C4-2B (cell line): ENCODE results near the gene ARSB.

Experiments used
- H3K27ac ChIP-seq: fragments of 450-650 bp; 2 replicates; pipeline ENCODE4 v1.5.1; 2017
- CTCF ChIP-seq: fragments of 450-650 bp; conservative IDR thresholded peaks from 2 replicates; pipeline ENCODE4 v1.5.1; 2017; ENCODE audit warnings: mild to moderate bottlenecking
- ZFX ChIP-seq: fragments of 450-650 bp; IDR thresholded peaks from 2 replicates; pipeline ENCODE4 v1.6.1; 2017

The ARSB gene

GRCh38 chr5:79023348-79023747 is 38.2 kb upstream of the ARSB start:
- TF ChIP-seq CTCF: no peak
- no peak for TF ChIP-seq ZFX
- H3K27ac ChIP-seq: no peak overlapping the region

GRCh38 chr5:79022771-79023170 is 37.7 kb upstream of the ARSB start:
- H3K27ac ChIP-seq: no peak overlapping the region
- TF ChIP-seq ZFX (no peak), CTCF (no peak)

GRCh38 chr5:79021753-79022152 is 36.6 kb upstream of the ARSB start:
- no peak for TF ChIP-seq CTCF
- TF ChIP-seq ZFX: no peak
- no peak overlapping the region for H3K27ac ChIP-seq

GRCh38 chr5:79020861-79021561 is 35.9 kb upstream of the ARSB start:
- H3K27ac ChIP-seq: no peak overlapping the region
- TF ChIP-seq CTCF (peak; percentile 97), ZFX (no peak)

- TF ChIP-seq ZFX: no peak
- TF ChIP-seq CTCF: no peak
- H3K27ac ChIP-seq: no peak overlapping the region
These were observed 29.5 kb upstream of the ARSB start for GRCh38 chr5:79014631-79015030.

GRCh38 chr5:79011869-79012268 is 26.8 kb upstream of the ARSB start:
- no peak overlapping the region for H3K27ac ChIP-seq
- TF ChIP-seq CTCF (no peak), ZFX (no peak)

GRCh38 chr5:79011219-79011836 is 26.2 kb upstream of the ARSB start:
- TF ChIP-seq ZFX: no peak
- no peak; the same call in 1 of the 2 replicates for TF ChIP-seq CTCF

More at GRCh38 chr5:79011219-79011836, 26.2 kb upstream of the ARSB start:
- no peak overlapping the region for H3K27ac ChIP-seq
